ENCODE results near the gene METTL21C.

- TF ChIP-seq POLR2A (IDR thresholded peaks at IDR 0.05) (no peak), POLR2AphosphoS5 (IDR thresholded peaks at IDR 0.05) (no peak), CTCF (IDR thresholded peaks at IDR 0.05) (no peak)
Measured at GRCh38 chr13:102742506-102742905, 47.7 kb upstream of the METTL21C start.
